ENCODE data around the gene PLCL2.

DNA sequence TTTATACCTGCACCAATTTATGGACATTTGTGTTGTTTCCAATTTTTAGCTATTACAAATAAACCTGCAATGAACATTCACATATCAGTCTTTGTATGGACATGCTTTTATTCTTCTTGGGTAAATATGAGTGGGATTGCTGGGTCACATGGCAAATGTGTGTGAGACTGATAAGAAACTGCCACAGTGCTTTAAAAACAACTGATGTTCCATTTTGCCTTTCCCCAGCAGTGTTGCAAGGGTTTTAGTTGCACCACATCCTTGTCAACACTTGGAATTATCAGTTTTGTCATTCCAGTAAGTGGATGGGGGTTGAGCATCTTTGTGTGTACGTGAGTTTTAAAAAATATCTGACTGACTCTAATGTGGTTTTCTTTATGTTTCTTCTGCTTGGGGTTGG, 191.2 kb downstream of the PLCL2 start:
- TF ChIP-seq, protein P1, sequence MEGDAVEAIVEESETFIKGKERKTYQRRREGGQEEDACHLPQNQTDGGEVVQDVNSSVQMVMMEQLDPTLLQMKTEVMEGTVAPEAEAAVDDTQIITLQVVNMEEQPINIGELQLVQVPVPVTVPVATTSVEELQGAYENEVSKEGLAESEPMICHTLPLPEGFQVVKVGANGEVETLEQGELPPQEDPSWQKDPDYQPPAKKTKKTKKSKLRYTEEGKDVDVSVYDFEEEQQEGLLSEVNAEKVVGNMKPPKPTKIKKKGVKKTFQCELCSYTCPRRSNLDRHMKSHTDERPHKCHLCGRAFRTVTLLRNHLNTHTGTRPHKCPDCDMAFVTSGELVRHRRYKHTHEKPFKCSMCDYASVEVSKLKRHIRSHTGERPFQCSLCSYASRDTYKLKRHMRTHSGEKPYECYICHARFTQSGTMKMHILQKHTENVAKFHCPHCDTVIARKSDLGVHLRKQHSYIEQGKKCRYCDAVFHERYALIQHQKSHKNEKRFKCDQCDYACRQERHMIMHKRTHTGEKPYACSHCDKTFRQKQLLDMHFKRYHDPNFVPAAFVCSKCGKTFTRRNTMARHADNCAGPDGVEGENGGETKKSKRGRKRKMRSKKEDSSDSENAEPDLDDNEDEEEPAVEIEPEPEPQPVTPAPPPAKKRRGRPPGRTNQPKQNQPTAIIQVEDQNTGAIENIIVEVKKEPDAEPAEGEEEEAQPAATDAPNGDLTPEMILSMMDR (IDR thresholded peaks at IDR 0.05) = no peak
- TF ChIP-seq ZFX (IDR thresholded peaks at IDR 0.05; ENCODE audit: borderline replicate concordance) = no peak
